PC-9 (cell line): ENCODE measurements around the gene CLCN6. TPM values are rescaled to one million over a fixed set of nuclear protein-coding genes. Genes with fewer than 3 reads are reported as not detected.
"Not testable (repeated sequence)": the region's sequence is repeated elsewhere in the genome, so short reads cannot be mapped to it uniquely, and the experiment has no call there.

Source experiments
- BruUV-seq: library from RNA; stranded (reverse); fragments of 400-500 nt; replicated peaks from 2 replicates; lab custom pipeline; 2021; lab: Mats Ljungman, UMichigan
- CTCF ChIA-PET: fragments of 300-600 bp; sonication (Branson Sonifier 250); formaldehyde crosslinking; loops from one replicate; lab custom pipeline; 2022; ENCODE audit warnings: antibody characterized with exemption; lab: Charles Lee
- POLR2A ChIA-PET: fragments of 300-600 bp; sonication (Branson Sonifier 250); formaldehyde crosslinking; loops from one replicate; lab custom pipeline; 2022; ENCODE audit warnings: antibody characterized with exemption; ENCODE audit not compliant: unreplicated experiment; lab: Charles Lee
- DNase-seq, 2 experiments: peaks; one replicate each; pipeline versions ENCODE4 v3.0.0 to v3.0.0-alpha.2; 2015 to 2022; ENCODE audit warnings: mixed read lengths in 1 of 2
- H2AFZ ChIP-seq: fragments of 200-600 bp; sonication (generic); 2 replicates; pipeline ENCODE4 v1.8.1; 2017; ENCODE audit warnings: antibody characterized with exemption
- H3F3A ChIP-seq: fragments of 200-600 bp; sonication (generic); 2 replicates; pipeline ENCODE4 v1.8.1; 2017; ENCODE audit warnings: antibody characterized with exemption, mild to moderate bottlenecking, low read depth; ENCODE audit not compliant: insufficient read depth
- H3K27ac ChIP-seq: fragments of 200-600 bp; sonication (generic); 2 replicates; pipeline ENCODE4 v1.6.1; 2016; ENCODE audit warnings: mixed run types
- H3K27me3 ChIP-seq: fragments of 200-600 bp; sonication (generic); 2 replicates; pipeline ENCODE4 v1.6.1; 2016; ENCODE audit warnings: low read depth, mixed run types; ENCODE audit not compliant: insufficient read depth
- H3K36me3 ChIP-seq: fragments of 200-600 bp; sonication (generic); 2 replicates; pipeline ENCODE4 v1.6.1; 2016; ENCODE audit warnings: low read depth, mixed run types
- H3K4me1 ChIP-seq: fragments of 200-600 bp; sonication (generic); replicated peaks from 2 replicates; pipeline ENCODE4 v1.6.1; 2016; ENCODE audit warnings: mixed run types; ENCODE audit not compliant: insufficient read depth
- H3K4me2 ChIP-seq: fragments of 200-600 bp; sonication (generic); 2 replicates; pipeline ENCODE4 v1.6.1; 2017; ENCODE audit warnings: mixed run types
- H3K4me3 ChIP-seq: fragments of 200-600 bp; sonication (generic); 2 replicates; pipeline ENCODE4 v1.6.1; 2016; ENCODE audit warnings: mixed run types
- H3K79me2 ChIP-seq: fragments of 200-600 bp; sonication (generic); 2 replicates; pipeline ENCODE4 v1.6.1; 2017; ENCODE audit warnings: low read depth, mixed run types
- H3K9me2 ChIP-seq: fragments of 200-600 bp; sonication (generic); 2 replicates; pipeline ENCODE4 v1.8.1; 2017; ENCODE audit warnings: mild to moderate bottlenecking; ENCODE audit not compliant: insufficient read depth
- H3K9me3 ChIP-seq: fragments of 200-600 bp; sonication (generic); 2 replicates; pipeline ENCODE4 v1.8.1; 2016; ENCODE audit warnings: low read depth; ENCODE audit not compliant: insufficient read depth
- H4K20me1 ChIP-seq: fragments of 200-600 bp; sonication (generic); 2 replicates; pipeline ENCODE4 v1.8.1; 2017; ENCODE audit not compliant: insufficient read depth
- EZH2 ChIP-seq: fragments of 200-600 bp; sonication (generic); IDR thresholded peaks from 2 replicates; pipeline ENCODE4 v1.8.0; 2017; ENCODE audit warnings: antibody characterized with exemption, low read depth
- intact Hi-C: fragments of 100-400 bp; cut with micrococcal nuclease; formaldehyde crosslinking; loops from one replicate; pipeline ENCODE4 v1.10.0; 2022; ENCODE audit not compliant: unreplicated experiment
- total RNA-seq: library from RNA; stranded (reverse); gene quantifications from 2 replicates; pipeline ENCODE4 v1.2.3, GENCODE V29; 2021
- TF ChIP-seq, protein P1 (sequence below): fragments of 200-600 bp; sonication (generic); conservative IDR thresholded peaks from 2 replicates; pipeline ENCODE4 v1.6.1; 2017; ENCODE audit warnings: mixed run types, antibody characterized with exemption, mild to moderate bottlenecking, moderate library complexity

CLCN6 gene
- total RNA-seq, 1 experiment from 2014 or later, result 16.7 TPM

DNA sequence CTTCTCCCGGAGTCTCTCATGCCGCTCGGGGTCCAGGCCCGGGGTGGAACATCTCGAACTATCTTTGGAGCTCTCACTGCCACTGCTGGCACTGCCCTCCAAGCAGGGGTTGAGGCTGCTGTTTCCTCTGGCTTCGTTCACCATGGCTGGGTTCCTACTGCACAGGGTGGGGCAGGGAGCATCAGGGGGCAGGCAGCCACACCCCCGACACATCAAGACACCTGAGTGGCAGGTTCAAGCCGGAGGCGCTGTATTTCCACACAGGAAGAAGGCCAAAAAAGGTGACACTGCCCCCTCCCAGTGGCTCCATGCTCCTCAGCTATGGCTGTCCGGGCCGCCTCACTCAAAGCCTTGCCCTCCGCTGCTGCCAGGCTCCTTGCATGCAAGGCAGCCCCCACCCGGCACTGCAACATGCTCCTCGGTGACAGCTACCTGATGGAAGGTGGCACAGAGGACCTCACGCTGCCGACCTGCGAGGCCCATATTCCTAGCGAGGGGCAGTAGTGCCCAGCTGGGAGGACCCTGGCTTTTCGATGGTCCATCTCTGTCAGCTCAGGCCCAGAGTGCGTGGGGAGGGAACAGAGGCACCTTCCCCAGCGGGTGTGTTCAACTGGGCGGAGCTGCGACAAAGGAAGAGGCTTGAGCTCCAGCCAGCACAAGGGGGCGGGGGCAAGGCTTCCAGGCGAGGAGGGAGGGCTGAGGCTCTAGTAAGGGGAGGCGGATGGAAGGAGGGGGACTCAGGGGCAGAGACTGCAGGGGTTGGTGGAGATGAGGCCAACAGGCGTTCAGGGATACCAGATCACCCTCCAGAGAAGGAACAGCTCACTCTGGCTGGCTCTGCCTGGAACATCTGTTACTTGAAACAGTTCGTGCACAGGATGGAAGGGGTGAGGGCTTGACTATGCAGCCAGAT lies 2.8 kb upstream of the CLCN6 start:
- H2AFZ ChIP-seq, result no peak overlapping the region
- H3K4me1 ChIP-seq, result peaks cover 27% of the 10 kb centered on the region; the same call in 1 of the 2 replicates
- no peak for TF ChIP-seq EZH2
- TF ChIP-seq, protein P1, sequence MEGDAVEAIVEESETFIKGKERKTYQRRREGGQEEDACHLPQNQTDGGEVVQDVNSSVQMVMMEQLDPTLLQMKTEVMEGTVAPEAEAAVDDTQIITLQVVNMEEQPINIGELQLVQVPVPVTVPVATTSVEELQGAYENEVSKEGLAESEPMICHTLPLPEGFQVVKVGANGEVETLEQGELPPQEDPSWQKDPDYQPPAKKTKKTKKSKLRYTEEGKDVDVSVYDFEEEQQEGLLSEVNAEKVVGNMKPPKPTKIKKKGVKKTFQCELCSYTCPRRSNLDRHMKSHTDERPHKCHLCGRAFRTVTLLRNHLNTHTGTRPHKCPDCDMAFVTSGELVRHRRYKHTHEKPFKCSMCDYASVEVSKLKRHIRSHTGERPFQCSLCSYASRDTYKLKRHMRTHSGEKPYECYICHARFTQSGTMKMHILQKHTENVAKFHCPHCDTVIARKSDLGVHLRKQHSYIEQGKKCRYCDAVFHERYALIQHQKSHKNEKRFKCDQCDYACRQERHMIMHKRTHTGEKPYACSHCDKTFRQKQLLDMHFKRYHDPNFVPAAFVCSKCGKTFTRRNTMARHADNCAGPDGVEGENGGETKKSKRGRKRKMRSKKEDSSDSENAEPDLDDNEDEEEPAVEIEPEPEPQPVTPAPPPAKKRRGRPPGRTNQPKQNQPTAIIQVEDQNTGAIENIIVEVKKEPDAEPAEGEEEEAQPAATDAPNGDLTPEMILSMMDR, result no peak
- no peak overlapping the region for H3K4me3 ChIP-seq
- H4K20me1 ChIP-seq, result no peaks in the 10 kb centered on the region
- POLR2A ChIA-PET, result interaction anchor here (0.6 to 1.5 kb wide), 5 partner anchors 12 to 150 kb away, joined by 4 to 11 read pairs (median 6); no protein-coding TSS in a partner anchor
- H3F3A ChIP-seq, result peaks cover 8% of the 10 kb centered on the region; the same call in 1 of the 2 replicates
- no peaks in the 10 kb centered on the region for H3K9me3 ChIP-seq
- no peaks in the 10 kb centered on the region for H3K9me2 ChIP-seq
- no peak overlapping the region for H3K4me2 ChIP-seq
- BruUV-seq, result no TSS peak
- peaks cover 18% of the 10 kb centered on the region for H3K79me2 ChIP-seq
- no peaks in the 10 kb centered on the region for H3K27me3 ChIP-seq
- intact Hi-C loops, result no loop called here
- CTCF ChIA-PET, result interaction anchor here (1.0 to 2.0 kb wide), 2 partner anchors 18 to 19 kb away, joined by 5 to 7 read pairs; no protein-coding TSS in a partner anchor
- no peaks in the 10 kb centered on the region for H3K36me3 ChIP-seq
- DNase-seq, result peak in 1 of 2 experiments; percentile 77
- no peak overlapping the region for H3K27ac ChIP-seq

GRCh38 chr1:11803924-11804665 lies 1.9 kb upstream of the CLCN6 start:
- H4K20me1 ChIP-seq, DNase-seq, H3F3A ChIP-seq, BruUV-seq, intact Hi-C loops, H3K9me2 ChIP-seq, H3K9me3 ChIP-seq, H3K36me3 ChIP-seq, H2AFZ ChIP-seq, H3K27me3 ChIP-seq: not testable (repeated sequence)
- Histone ChIP-seq H3K27ac (peak overlapping the region; percentile 82), H3K4me1 (peaks cover 27% of the 10 kb centered on the region; the same call in 1 of the 2 replicates), H3K4me3 (peak overlapping the region; percentile 87; the same call in 1 of the 2 replicates), H3K79me2 (peaks cover 26% of the 10 kb centered on the region), H3K4me2 (peak overlapping the region; percentile 84)
- ChIA-PET POLR2A (interaction anchor here (0.6 to 1.5 kb wide), 4 partner anchors 13 to 151 kb away, joined by 4 to 11 read pairs (median 6); no protein-coding TSS in a partner anchor), CTCF (interaction anchor here (1.0 to 2.0 kb wide), 2 partner anchors 18 to 19 kb away, joined by 5 to 7 read pairs; no protein-coding TSS in a partner anchor)

DNA sequence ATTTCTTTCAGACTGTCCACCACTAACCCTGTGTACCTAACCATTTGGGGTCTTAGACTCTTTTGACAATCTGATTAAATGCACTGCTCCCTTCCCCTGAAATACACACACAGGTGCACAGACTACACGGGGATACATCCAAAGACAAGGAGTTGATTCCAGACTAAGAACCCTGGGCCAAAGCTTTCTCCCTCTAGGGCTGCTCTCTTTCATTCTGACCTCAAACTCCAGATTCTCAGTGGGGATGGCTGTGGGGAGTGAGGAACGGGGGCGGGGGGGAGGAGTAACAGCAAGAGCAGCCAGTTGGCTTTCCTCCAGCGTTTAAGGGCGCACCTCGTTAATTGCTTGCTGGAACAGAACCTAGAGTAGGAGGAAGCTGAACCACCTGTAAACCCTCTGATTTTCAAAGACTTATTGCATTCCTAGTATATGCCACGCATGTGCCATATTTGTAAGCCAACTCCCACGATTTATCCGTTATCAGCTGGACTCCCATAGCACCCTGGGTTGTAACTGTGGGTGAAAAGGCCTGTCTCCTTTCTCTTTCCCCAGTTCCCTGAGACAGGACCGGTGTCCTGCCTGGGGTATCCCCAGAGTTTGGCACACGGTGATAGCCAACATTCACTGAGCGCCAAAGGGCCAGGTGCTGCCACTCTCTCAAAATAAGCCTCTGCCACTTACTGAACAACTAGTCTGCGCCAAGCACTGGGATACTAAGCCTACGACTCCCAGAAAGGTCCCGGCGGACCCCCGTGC lies 1.1 kb upstream of the CLCN6 start:
- H3K27ac ChIP-seq, result peak overlapping the region; percentile 82
- H4K20me1 ChIP-seq, result no peaks in the 10 kb centered on the region
- no peaks in the 10 kb centered on the region for H3K36me3 ChIP-seq
- peaks cover 27% of the 10 kb centered on the region; the same call in 1 of the 2 replicates for H3K4me1 ChIP-seq
- peak overlapping the region; percentile 84 for H3K4me2 ChIP-seq
- H3K79me2 ChIP-seq, result peaks cover 26% of the 10 kb centered on the region
- H3K4me3 ChIP-seq, result peak overlapping the region; percentile 87
- H3K9me3 ChIP-seq, result no peaks in the 10 kb centered on the region
- intact Hi-C loops, result loop anchor here (1.0 to 5.0 kb wide), 4 partner anchors 18 to 533 kb away; partner anchors contain the start of genes AGTRAP, FBXO6 and UBIAD1
- TF ChIP-seq, protein P1, result no peak
- no peak for TF ChIP-seq EZH2
- ChIA-PET CTCF (no interaction called here), POLR2A (no interaction called here)
- no peaks in the 10 kb centered on the region for H3K9me2 ChIP-seq
- DNase-seq, result no peak
- peak overlapping the region; percentile 72; the same call in 1 of the 2 replicates for H2AFZ ChIP-seq
- no peaks in the 10 kb centered on the region for H3K27me3 ChIP-seq
- peaks cover 8% of the 10 kb centered on the region; the same call in 1 of the 2 replicates for H3F3A ChIP-seq
- TSS peak; percentile 61 for BruUV-seq
